Lower leg skin (tissue), 4 donors: Measurements from ENCODE around the gene ARHGAP24. TPM values are rescaled to one million over a fixed set of nuclear protein-coding genes. Genes with fewer than 3 reads are reported as not detected.

ENCODE experiments used
- DNase-seq, 2 donors: peaks; one replicate each; pipeline ENCODE4 v3.0.0-alpha.2; 2019; ENCODE audit warnings: low spot score in 2 of 2
- H3K4me3 ChIP-seq: fragments of 200-600 bp; sonication (generic); 2 replicates; pipeline ENCODE4 v1.5.1; 2017; ENCODE audit warnings: mild to moderate bottlenecking, low read depth; ENCODE audit not compliant: poor library complexity, severe bottlenecking
- CTCF ChIP-seq, 3 donors: fragments of 450-650 bp; IDR thresholded peaks; one replicate each; pipeline ENCODE4 v1.5.1; 2016; ENCODE audit warnings: antibody characterized with exemption in 3 of 3, mild to moderate bottlenecking in 3 of 3, moderate library complexity in 2 of 3
- POLR2A ChIP-seq, 2 donors: fragments of 450-650 bp; IDR thresholded peaks; one replicate each; pipeline ENCODE4 v1.6.1; 2016 to 2017; ENCODE audit warnings: antibody characterized with exemption in 2 of 2, mild to moderate bottlenecking in 1 of 2, moderate library complexity in 1 of 2
- WGBS, 2 donors: methylation state at CpG; one replicate each; pipeline ENCODE4 v1.1.5; 2018; 5-methylcytosine and 5-hydroxymethylcytosine counted together
- intact Hi-C: fragments of 100-400 bp; cut with DNase I; formaldehyde crosslinking; loops from one replicate; pipeline ENCODE4 v1.15.0; 2023; ENCODE audit warnings: low total_unique reads
- total RNA-seq, 4 donors: library from RNA; depleted of rRNA; stranded (reverse); fragments of >200 nt; gene quantifications; one replicate each; pipeline ENCODE4 v1.1.0, GENCODE V29; 2016

ARHGAP24 gene
- total RNA-seq, 4 donors from 2014 or later = 13.1 to 58.4 (median 24.0) TPM

- 49 to 60% methylated on average over 3 of the region's 3 CpGs for WGBS, 2 donors
- no peak for DNase-seq
- H3K4me3 ChIP-seq = no peak overlapping the region
- TF ChIP-seq POLR2A (IDR thresholded peaks at IDR 0.05) (no peak), CTCF (IDR thresholded peaks at IDR 0.05) (no peak)
- intact Hi-C loops = no loop called here
Observed at GRCh38 chr4:85807247-85807950, 332.4 kb downstream of the ARHGAP24 start.

DNA sequence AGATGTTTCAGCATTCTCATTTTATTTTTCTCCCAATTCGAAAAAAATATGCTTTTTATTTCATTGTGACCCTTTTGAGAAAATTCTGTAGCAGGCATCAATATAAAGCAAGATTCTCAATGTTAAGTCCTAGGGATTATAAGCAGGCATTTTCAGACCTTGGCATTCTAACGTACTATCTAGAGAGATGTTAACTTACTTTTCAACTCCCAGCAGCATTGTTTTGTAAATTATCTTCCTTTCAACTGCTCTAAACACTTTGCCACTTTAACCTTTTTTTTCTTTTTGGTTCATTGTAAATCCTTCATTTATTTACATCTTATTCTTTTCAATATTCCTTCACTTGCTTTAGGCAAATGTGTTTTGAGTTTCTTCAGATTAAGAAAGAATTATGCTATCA, 333.2 kb downstream of the ARHGAP24 start:
- intact Hi-C loops = no loop called here
- TF ChIP-seq POLR2A (IDR thresholded peaks at IDR 0.05) (no peak), CTCF (IDR thresholded peaks at IDR 0.05) (no peak)
- H3K4me3 ChIP-seq = no peak overlapping the region
- WGBS, 2 donors = 39 to 60% methylated on average over 2 of the region's 2 CpGs
- no peak for DNase-seq

- TF ChIP-seq CTCF (IDR thresholded peaks at IDR 0.05) (no peak), POLR2A (IDR thresholded peaks at IDR 0.05) (no peak)
- no peak for DNase-seq
- intact Hi-C loops = no loop called here
- H3K4me3 ChIP-seq = no peak overlapping the region
Observed at GRCh38 chr4:85808864-85809263, 333.9 kb downstream of the ARHGAP24 start.

DNA sequence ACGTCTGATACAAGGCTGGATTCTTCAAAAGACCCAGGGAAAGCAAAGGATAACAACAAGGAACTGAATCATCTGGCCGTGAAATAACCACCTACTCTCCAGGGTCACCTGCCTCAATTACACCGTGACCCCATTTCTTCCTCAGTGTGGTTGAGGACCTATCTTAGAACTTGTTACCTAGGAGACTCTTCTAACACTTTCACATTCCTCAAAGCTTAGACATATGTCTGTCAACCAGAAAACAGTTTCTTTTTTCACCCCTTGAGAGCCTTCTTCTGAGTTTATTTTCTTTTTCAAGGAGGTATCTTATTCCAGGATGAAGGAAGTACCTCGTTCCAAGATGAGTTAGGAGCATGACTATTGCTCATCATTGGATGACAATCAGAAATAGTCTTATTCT, 337.8 kb downstream of the ARHGAP24 start:
- no peak overlapping the region for H3K4me3 ChIP-seq
- DNase-seq = no peak
- WGBS, 2 donors = 81 to 85% methylated on average over 4 of the region's 4 CpGs
- intact Hi-C loops = no loop called here
- TF ChIP-seq POLR2A (IDR thresholded peaks at IDR 0.05) (no peak), CTCF (IDR thresholded peaks at IDR 0.05) (no peak)

GRCh38 chr4:85815796-85816459, 341.0 kb downstream of the ARHGAP24 start:
- TF ChIP-seq POLR2A (IDR thresholded peaks at IDR 0.05) (no peak), CTCF (IDR thresholded peaks at IDR 0.05) (no peak)
- no peak for DNase-seq
- intact Hi-C loops = no loop called here
- WGBS, 2 donors = 89 to 90% methylated on average over 7 of the region's 7 CpGs
- H3K4me3 ChIP-seq = no peak overlapping the region
